ENCODE data around the gene VPS26C. TPM values are rescaled to one million over a fixed set of nuclear protein-coding genes. Genes with fewer than 3 reads are reported as not detected.
"Not testable (repeated sequence)": the region's sequence is repeated elsewhere in the genome, so short reads cannot be mapped to it uniquely, and the experiment has no call there.

The VPS26C gene
- 72.6 and 75.1 TPM in 2 replicates for total RNA-seq

- intact Hi-C loops (cut with micrococcal nuclease) = loop anchor here (1.0 to 10.0 kb wide), 7 partner anchors 9 to 297 kb away; partner anchors contain the start of genes DYRK1A, PIGP and TTC3
Observed at GRCh38 chr21:37267269-37268185, at the start of gene VPS26C. VPS26C (minus strand) TSS chr21:37267334; CDS start chr21:37267294, 40 bp downstream.

- intact Hi-C loops (cut with micrococcal nuclease) = not testable (repeated sequence)
Observed at GRCh38 chr21:37316072-37316471, 48.9 kb upstream of the VPS26C start.

- intact Hi-C loops (cut with micrococcal nuclease) = no loop called here
Observed at GRCh38 chr21:37300114-37300751, 33.1 kb upstream of the VPS26C start.

- intact Hi-C loops (cut with micrococcal nuclease) = no loop called here
Observed at GRCh38 chr21:37297364-37297763, 30.2 kb upstream of the VPS26C start.

- intact Hi-C loops (cut with micrococcal nuclease) = no loop called here
Observed at GRCh38 chr21:37294679-37295078, 27.5 kb upstream of the VPS26C start.

GRCh38 chr21:37292941-37293340 is 25.8 kb upstream of the VPS26C start:
- intact Hi-C loops (cut with micrococcal nuclease) = no loop called here

- intact Hi-C loops (cut with micrococcal nuclease) = no loop called here
Observed at GRCh38 chr21:37292041-37292440, 24.9 kb upstream of the VPS26C start.

- intact Hi-C loops (cut with micrococcal nuclease) = not testable (repeated sequence)
Observed at GRCh38 chr21:37283191-37283710, 16.1 kb upstream of the VPS26C start.

GRCh38 chr21:37282602-37283001 is 15.5 kb upstream of the VPS26C start:
- intact Hi-C loops (cut with micrococcal nuclease) = not testable (repeated sequence)

- intact Hi-C loops (cut with micrococcal nuclease) = no loop called here
Observed at GRCh38 chr21:37281993-37282392, 14.9 kb upstream of the VPS26C start.

GRCh38 chr21:37281579-37281978 is 14.4 kb upstream of the VPS26C start:
- intact Hi-C loops (cut with micrococcal nuclease) = no loop called here

- intact Hi-C loops (cut with micrococcal nuclease) = not testable (repeated sequence)
Observed at GRCh38 chr21:37279271-37279670, 12.1 kb upstream of the VPS26C start.

GRCh38 chr21:37278199-37278598 is 11.1 kb upstream of the VPS26C start:
- intact Hi-C loops (cut with micrococcal nuclease) = no loop called here

GRCh38 chr21:37276377-37276776 is 9.2 kb upstream of the VPS26C start:
- intact Hi-C loops (cut with micrococcal nuclease) = no loop called here

GRCh38 chr21:37273911-37274690 is 7.0 kb upstream of the VPS26C start:
- intact Hi-C loops (cut with micrococcal nuclease) = no loop called here

GRCh38 chr21:37273440-37273839 is 6.3 kb upstream of the VPS26C start:
- intact Hi-C loops (cut with micrococcal nuclease) = no loop called here

- intact Hi-C loops (cut with micrococcal nuclease) = no loop called here
Observed at GRCh38 chr21:37272897-37273296, 5.8 kb upstream of the VPS26C start.

- intact Hi-C loops (cut with micrococcal nuclease) = no loop called here
Observed at GRCh38 chr21:37270576-37271365, 3.6 kb upstream of the VPS26C start.

GRCh38 chr21:37269481-37269880 is 2.3 kb upstream of the VPS26C start:
- intact Hi-C loops (cut with micrococcal nuclease) = loop anchor here (10.0 kb wide), 1 partner anchor 165 kb away; no protein-coding TSS in a partner anchor

- intact Hi-C loops (cut with micrococcal nuclease) = loop anchor here (10.0 kb wide), 1 partner anchor 167 kb away; no protein-coding TSS in a partner anchor
Observed at GRCh38 chr21:37268186-37268503, 1.0 kb upstream of the VPS26C start.

All from T-helper 2 cell treated with Interferon-gamma antibody and Interleukin-4, amounts not matched to agents 100 ng/mL and 5 ng/mL, for 36 hours (primary cell).